IPS-NIHi11 (cell line): ENCODE data around the gene EGFR.

ENCODE experiments used
- DNase-seq: peaks from one replicate; pipeline ENCODE4 v3.0.0; 2012; ENCODE audit warnings: mixed read lengths, low spot score

Gene EGFR

DNA sequence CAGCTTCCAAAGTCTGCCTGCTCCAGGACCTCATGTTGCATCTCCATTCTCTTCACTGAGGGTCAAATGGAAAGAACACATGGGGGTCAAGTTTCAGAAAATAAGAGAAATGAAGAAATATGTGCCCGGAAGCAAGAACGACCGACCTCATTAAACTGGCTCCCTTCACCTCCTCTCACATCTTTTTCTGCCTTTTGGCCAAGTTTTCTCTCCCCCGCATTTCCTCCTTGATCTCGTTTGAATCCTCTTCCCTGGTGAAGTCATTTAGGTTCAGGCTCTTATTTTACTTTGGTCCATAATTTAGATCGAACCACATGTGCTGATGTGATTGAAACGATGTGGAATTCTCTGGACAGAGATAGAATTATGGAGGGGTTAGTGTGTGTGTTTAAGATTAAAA, 44.2 kb downstream of the EGFR start:
- no peak for DNase-seq

GRCh38 chr7:55063633-55064032, 44.8 kb downstream of the EGFR start:
- no peak for DNase-seq

DNA sequence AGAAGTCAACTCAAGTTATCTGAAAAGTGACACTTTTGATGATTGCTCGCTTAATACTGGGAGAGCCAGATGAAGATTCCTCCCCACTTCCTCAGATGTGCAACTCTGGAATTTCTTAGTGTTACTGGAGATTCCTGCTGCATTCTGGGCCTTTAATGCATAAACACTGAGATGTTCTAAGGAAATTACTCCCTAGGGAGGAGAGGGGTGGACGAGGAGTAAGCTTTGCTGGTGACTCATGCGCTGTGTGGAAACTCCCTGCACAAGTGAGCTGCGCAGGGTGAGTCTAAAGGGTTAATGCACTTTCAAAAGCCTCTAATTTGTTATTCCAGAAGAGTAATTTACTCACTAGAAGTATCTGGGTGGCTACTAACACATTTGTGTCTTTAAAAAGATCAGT, 46.3 kb downstream of the EGFR start:
- no peak for DNase-seq

DNA sequence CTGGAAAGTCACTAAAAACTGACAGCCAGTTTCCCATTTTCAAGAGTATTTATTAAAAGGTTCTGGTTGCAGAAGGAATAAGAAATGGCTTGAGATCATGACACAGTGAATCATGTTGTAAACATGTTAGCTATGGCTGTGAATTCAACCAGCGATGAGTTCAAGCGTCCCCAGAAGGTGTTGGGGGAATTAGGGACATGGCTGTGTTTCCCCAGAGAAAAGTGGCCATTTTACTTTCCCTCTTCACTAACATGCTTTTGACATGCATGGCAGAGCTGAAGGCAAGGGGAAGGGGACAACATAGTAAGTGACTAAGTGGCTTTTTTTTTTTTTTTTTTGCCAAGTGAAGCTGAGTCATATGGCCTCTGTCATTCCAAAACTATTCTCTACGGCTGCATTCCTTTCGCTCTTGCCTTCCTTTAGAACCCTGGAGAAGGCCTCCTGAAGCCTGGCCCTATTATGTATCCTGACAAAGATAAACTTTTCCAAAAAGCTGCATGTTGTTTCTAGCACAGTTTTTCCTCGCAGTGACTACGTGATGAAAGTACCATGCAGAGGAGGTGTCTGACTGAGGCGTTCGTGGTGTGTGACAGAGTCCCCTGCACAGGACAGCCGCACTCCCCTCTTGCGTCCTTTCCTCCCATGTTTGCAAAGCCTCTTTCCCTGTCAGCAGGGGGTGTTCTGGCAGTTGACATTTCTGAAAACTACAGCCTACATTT, 46.9 kb downstream of the EGFR start:
- DNase-seq: peak; percentile 42

GRCh38 chr7:55066524-55066923, 47.7 kb downstream of the EGFR start:
- DNase-seq: peak; percentile 42

DNA sequence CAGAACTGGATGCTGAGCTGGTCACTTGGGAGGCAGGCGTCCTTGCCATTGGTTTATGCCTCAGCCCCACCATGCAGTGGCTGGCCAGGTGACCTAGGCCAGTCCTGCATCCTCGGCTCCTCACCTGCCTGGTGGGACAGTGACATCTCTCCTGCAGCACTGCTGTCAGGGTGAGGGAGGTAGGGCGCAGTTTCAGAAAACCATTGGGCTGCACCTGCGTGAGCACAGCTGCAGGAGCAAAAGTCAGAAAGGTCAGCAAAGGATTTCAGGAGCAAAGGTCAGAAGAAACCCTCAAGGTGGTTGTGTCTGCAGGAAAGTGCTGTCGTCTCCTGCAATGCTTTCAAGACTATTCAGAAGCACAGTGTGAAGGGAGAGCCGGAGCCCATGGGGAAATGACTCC, 48.1 kb downstream of the EGFR start:
- no peak for DNase-seq

GRCh38 chr7:55067748-55068147, 48.9 kb downstream of the EGFR start:
- no peak for DNase-seq

DNA sequence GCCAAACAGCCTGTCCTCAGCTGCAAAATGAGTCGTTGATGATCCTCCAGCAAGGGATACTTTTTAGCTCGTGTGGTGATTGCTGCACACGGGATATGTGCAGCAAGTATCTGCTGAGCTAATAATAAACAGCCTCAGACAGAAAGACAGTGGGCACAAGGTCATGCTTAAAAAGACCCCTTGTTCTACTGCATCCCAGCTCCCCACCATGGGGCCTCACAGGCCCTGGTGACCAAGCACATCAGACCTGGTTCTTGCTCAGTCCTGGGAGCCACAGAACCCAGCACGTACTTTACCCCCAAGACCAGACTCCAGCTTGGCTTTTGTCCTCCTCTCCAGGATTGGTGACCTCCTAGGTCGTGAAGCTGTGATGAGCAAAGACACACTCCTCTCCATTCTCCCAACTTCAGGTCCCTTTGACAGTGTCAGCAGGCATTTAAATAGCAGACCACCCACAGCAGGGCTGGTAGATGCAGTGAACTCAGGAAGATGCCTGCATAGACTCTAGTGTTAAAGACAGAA, 50.5 kb downstream of the EGFR start:
- no peak for DNase-seq

DNA sequence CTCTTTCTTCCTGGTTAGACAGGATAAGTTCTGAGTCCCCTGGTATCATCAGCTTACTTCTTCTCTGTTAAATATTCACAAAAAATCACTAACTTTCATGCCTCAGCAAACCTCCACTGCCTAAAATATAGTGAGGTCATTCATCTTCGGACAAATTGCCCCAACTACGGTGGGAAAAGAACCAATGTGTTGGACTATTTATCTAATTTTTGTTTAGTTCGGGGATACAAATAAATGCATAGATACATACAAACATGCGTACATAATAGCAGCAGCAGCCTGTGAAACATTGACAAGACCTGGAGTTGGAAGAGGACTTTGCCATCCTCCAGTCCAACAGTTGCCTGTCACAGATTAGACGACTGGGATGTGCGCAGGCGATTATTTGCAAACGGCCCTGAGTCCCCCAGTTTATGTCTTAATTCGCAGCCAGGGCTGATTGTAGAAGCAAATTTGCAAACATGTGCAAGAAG, 51.5 kb downstream of the EGFR start:
- DNase-seq: no peak

GRCh38 chr7:55070854-55071253, 52.0 kb downstream of the EGFR start:
- DNase-seq: no peak

GRCh38 chr7:55071411-55072175, 52.8 kb downstream of the EGFR start:
- DNase-seq: no peak

DNA sequence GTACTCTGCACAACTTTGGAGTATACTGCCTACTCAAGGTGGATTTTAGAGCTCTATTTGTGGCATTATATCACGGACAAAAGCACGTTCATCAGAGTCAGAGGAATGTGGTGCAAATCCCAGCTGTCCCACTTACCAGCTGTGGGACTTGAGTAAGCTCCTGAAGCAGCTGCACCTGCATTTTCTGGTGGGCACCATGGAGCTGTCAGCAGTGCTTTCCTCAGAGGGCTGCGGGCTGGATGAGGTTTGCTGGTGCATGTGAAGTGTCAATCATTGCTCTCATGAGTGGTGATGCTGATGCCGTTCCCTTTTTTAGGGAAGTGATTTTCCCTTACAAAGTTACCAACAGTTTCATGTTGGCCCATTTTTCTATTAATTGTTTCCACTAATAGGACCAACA, 53.4 kb downstream of the EGFR start:
- no peak for DNase-seq

- no peak for DNase-seq
Measured at GRCh38 chr7:55073051-55073511, 54.3 kb downstream of the EGFR start.

DNA sequence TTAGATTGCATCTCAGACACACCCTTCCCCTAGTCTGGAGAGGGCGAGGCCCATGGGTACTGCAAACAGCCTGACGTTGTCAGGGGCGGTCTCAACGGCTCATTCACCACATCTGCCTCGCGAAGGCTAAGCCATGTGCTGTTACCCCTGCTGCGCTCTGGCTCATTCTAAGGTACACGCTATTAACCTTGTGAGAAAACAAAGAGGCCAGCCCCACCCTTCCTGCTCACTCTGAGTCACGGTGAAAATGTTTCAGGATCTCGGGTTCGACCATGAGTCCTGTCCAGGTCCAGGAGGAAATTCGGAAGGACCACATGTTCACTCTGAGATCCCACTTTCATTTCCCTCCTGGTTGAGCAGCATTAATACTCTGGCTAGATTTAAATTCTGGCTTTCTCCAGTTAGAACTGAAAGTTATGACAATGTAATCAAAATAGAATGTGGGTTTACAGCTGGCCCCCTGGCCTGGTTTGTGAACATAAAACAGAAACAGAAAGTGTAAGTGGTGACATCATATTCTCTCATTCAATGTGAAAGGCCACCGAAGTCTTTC, 55.2 kb downstream of the EGFR start:
- peak; percentile 62 for DNase-seq

DNA sequence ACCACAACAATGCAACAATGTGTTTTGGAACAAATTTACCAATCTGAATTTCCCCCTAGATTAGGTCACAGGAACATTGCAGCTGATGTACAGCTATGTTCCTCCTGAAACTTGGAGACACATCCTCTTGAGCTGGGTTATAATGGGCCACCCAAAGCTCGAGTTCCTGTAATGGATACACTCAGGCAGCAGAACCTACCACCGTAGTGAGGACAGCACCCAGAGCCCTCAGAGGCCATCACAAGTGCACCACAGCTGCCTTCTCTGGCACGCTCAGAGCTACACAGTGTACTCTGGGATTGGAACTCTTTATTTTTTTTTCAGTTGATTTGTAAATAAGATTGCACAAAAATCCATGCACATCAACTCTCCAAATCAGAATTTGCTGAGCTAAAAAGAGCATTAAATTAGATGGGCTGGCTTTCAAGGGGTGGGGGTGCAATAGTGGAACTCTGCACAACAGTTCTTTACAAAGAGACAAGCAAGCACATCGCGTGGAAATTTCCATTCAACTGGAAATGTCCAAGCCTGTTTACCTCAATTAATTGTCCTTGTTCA, 56.7 kb downstream of the EGFR start:
- no peak for DNase-seq

DNA sequence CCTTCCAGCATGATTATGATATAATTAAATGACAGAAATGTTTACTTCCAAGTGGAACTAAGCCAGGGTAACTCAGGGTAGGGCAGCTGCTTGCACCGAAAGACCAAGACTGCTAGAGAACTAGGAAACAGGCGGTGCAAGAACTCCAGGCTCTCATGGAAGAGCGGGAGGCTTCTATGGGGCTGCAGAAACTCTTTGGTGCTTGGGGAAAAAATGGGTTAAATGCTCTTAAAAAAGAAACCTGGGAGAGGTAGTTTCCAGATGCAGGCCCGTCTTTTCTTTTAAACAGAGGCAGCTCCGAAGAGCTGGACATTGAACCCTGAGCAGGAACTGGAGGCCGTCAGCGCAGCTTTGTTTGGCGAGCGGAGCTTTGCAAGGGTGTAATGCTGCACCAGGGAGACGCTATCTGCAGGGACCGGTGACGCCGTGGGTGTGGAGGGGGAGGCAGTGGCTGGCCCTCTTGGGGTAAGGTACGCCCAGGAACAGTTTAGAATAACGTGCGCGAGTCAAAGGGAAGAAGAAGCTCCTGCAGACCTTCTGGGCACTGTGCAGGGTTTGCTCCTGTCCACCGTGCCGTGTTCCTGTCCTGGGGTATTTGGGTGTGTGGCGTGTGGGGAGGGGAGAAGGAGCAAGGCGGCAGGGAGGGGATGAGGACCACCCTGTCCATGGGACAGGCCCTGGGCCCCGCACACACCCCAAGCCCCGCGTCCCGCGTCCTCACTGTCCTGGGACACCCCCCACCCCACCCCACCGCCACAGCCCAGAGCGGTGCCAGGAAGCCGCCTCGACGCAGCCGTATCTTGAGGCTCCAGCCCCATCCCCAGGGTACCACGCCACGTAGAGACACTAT, 59.0 kb downstream of the EGFR start:
- DNase-seq: no peak

DNA sequence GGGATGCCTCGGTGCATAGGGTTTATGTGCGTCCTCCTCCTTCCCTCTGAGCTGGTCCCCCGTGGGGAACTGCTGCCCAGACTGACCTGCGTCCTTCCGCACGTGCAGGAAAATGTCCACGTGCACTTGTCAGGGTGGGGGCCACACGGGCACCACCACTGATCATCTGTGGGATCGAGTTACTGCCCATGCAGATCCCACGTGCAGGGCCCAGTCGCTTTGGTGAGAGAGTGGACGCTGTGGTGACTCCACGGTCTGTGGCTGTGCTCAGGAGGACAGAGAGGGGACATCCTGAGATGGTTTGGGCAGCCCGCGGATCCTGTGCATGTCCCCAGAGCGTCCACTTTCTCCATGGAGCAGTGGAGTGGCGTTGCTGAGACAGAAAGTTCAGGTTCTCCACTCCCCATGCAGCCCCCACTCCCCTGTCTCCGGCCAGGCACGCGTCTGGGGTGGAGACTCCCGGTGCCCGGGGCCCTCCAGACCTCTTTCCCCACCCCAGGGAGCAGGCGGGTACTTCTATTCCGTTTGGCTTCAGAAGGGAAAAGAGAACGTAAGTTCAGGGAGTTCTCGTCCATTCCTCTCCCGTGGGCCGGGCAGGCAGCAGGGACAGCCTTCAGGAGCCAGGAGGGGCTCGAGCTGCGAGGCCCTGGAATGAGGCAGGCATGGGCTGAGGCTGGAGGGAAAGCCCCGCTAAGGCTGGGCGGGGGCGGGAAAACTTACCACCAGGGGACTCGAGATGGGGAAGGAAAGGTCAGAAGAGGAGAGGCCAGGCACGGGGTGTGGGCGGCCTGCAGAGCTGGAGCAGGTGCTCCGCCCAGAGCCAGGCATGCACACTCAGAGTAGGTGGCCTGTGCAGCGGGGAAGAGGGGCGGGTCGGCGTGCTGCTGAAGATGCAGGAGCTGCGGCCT, 59.9 kb downstream of the EGFR start:
- peak; percentile 64 for DNase-seq

GRCh38 chr7:55080000-55080623, 61.3 kb downstream of the EGFR start:
- DNase-seq: no peak

GRCh38 chr7:55081068-55081467, 62.3 kb downstream of the EGFR start:
- no peak for DNase-seq
